ENCODE data around the gene ZNF507.

DNA sequence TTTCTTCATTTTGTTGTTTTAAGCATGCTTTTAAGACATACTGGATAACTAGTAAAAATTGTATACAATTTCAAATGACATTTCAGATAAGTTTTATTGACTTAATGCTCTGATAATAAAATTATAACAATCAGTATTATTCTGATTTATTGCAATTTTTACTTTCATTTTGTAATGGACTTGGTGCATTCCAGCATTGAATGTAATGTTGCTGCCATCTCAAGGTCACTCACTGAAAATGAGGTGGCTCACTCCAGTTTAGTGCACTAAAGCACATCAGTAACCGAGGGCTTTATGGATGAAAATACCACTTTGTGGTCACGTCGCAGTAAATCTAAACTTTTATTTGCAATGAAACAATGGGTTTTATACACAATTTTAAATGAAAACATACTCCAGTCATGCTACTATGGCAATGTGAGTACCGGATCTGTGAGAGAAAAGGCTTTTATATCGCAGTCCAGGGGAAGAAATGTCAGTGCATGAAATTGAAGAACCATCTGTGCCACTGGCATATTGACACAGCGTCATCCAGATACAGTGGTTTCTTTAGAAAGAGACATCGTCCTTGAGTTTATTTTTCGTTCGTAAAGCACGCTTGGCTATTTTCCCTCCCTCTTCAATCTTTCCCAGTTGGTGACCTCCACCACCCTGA is 20.7 kb upstream of the ZNF507 start:
- TF ChIP-seq POLR2A (IDR thresholded peaks at IDR 0.05) (no peak), POLR2AphosphoS5 (IDR thresholded peaks at IDR 0.05) (no peak)
